PC-3 (cell line): ENCODE data around the gene AKNA. TPM values are rescaled to one million over a fixed set of nuclear protein-coding genes. Genes with fewer than 3 reads are reported as not detected.

Source experiments
- ATAC-seq: fragments of 200-7000 bp; cut with Tn5 transposase; 2 replicates; pipeline ENCODE4 v1.9.1; 2020; ENCODE audit warnings: mild to moderate bottlenecking, moderate library complexity
- BruUV-seq: library from RNA; stranded (reverse); fragments of 400-500 nt; replicated peaks from 2 replicates; lab custom pipeline; 2021; lab: Mats Ljungman, UMichigan
- CTCF ChIA-PET: fragments of 300-600 bp; sonication (Branson Sonifier 250); formaldehyde crosslinking; loops from one replicate; lab custom pipeline; 2022; ENCODE audit warnings: antibody characterized with exemption; lab: Charles Lee
- POLR2A ChIA-PET: fragments of 300-600 bp; sonication (Branson Sonifier 250); formaldehyde crosslinking; loops from one replicate; lab custom pipeline; 2022; ENCODE audit warnings: antibody characterized with exemption; ENCODE audit not compliant: unreplicated experiment; lab: Charles Lee
- DNase-seq: peaks from one replicate; pipeline ENCODE4 v3.0.0-alpha.2; 2015
- H2AFZ ChIP-seq: fragments of 300-600 bp; sonication (generic); 2 replicates; pipeline ENCODE4 v1.6.0; 2016; ENCODE audit warnings: antibody characterized with exemption, low read length
- H3F3A ChIP-seq: fragments of 300-600 bp; sonication (generic); one replicate; pipeline ENCODE4 v1.6.0; 2017; ENCODE audit warnings: antibody characterized with exemption, low read length, control low read depth, mild to moderate bottlenecking; ENCODE audit not compliant: unreplicated experiment
- H3K27ac ChIP-seq: fragments of 300-600 bp; sonication (generic); 2 replicates; pipeline ENCODE4 v1.5.1; 2016; ENCODE audit warnings: mild to moderate bottlenecking, low read length
- H3K27me3 ChIP-seq: fragments of 300-600 bp; sonication (generic); 2 replicates; pipeline ENCODE4 v1.6.1; 2016; ENCODE audit warnings: low read length, mixed read lengths
- H3K36me3 ChIP-seq: fragments of 300-600 bp; sonication (generic); 2 replicates; pipeline ENCODE4 v1.6.1; 2016; ENCODE audit warnings: low read depth, mixed run types, low read length, mixed read lengths
- H3K4me1 ChIP-seq: fragments of 300-600 bp; sonication (generic); 2 replicates; pipeline ENCODE4 v1.5.1; 2016; ENCODE audit warnings: low read length; ENCODE audit not compliant: insufficient read depth
- H3K4me2 ChIP-seq: fragments of 300-600 bp; sonication (generic); 2 replicates; pipeline ENCODE4 v1.6.0; 2016; ENCODE audit warnings: low read length
- H3K4me3 ChIP-seq: fragments of 300-600 bp; sonication (generic); 2 replicates; pipeline ENCODE4 v1.5.1; 2016; ENCODE audit warnings: mild to moderate bottlenecking, low read length, mixed read lengths
- H3K79me2 ChIP-seq: fragments of 300-600 bp; sonication (generic); 2 replicates; pipeline ENCODE4 v1.6.1; 2017; ENCODE audit warnings: low read length, mixed read lengths
- H3K9ac ChIP-seq: fragments of 300-600 bp; sonication (generic); 2 replicates; pipeline ENCODE4 v1.6.0; 2016; ENCODE audit warnings: mild to moderate bottlenecking, low read length
- H3K9me2 ChIP-seq: fragments of 300-600 bp; sonication (generic); replicated peaks from 2 replicates; pipeline ENCODE4 v1.6.1; 2016; ENCODE audit warnings: mixed run types, low read length, mixed read lengths
- H3K9me3 ChIP-seq: fragments of 300-600 bp; sonication (generic); 2 replicates; pipeline ENCODE4 v1.6.1; 2016; ENCODE audit warnings: low read length, mixed read lengths
- H4K20me1 ChIP-seq: fragments of 300-600 bp; sonication (generic); 2 replicates; pipeline ENCODE4 v1.6.1; 2016; ENCODE audit warnings: low read length, mixed read lengths
- CTCF ChIP-seq: fragments of 300-600 bp; sonication (generic); conservative IDR thresholded peaks from 2 replicates; pipeline ENCODE4 v1.5.1; 2017; ENCODE audit warnings: antibody characterized with exemption, low read depth, mild to moderate bottlenecking, low read length
- EZH2 ChIP-seq: fragments of 300-600 bp; sonication (generic); IDR thresholded peaks from one replicate; pipeline ENCODE4 v1.6.1; 2017; ENCODE audit warnings: antibody characterized with exemption, mild to moderate bottlenecking, low read length; ENCODE audit not compliant: unreplicated experiment
- EZH2phosphoT487 ChIP-seq: fragments of 300-600 bp; sonication (generic); IDR thresholded peaks from 2 replicates; pipeline ENCODE4 v1.6.1; 2018; ENCODE audit warnings: mild to moderate bottlenecking, antibody characterized with exemption, low read length, borderline replicate concordance
- intact Hi-C: fragments of 100-400 bp; cut with micrococcal nuclease; formaldehyde crosslinking; loops from 2 replicates; pipeline ENCODE4 v1.9.0; 2023
- total RNA-seq: library from RNA; depleted of rRNA; stranded (reverse); fragments of >200 nt; gene quantifications from 2 replicates; pipeline ENCODE4 v1.2.3, GENCODE V29; 2014

The AKNA gene
- total RNA-seq, 1 experiment from 2014 or later = 9.1 TPM

DNA sequence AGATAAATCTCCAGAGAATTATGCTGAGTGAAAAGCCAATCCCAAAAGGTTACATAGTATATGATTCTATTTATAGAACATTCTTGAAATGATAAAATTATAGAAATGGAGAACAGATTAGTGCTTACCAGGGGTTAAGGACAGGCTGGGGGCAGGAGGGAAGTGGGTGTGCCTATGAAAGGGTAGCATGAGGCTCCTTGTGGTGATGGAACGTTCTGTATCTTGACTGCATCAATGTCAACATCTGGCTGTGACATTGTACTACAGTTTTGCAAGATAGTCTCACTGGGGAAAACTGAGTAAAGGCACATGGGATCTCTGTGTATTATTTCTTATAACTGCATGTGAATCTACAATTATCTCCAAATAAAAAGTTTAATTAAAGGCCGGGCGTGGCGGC, 35.9 kb downstream of the AKNA start:
- no peaks in the 10 kb centered on the region for H3F3A ChIP-seq
- no peak overlapping the region for H3K9ac ChIP-seq
- TF ChIP-seq CTCF (no peak), EZH2 (no peak), EZH2phosphoT487 (no peak)
- peaks cover 12% of the 10 kb centered on the region for H3K4me1 ChIP-seq
- H3K4me2 ChIP-seq = no peak overlapping the region
- H3K9me3 ChIP-seq = no peaks in the 10 kb centered on the region
- H3K27ac ChIP-seq = no peak overlapping the region
- ATAC-seq (no peak), DNase-seq (no peak)
- H3K36me3 ChIP-seq = no peaks in the 10 kb centered on the region; the same call in 1 of the 2 replicates
- no peaks in the 10 kb centered on the region for H3K79me2 ChIP-seq
- H4K20me1 ChIP-seq = no peaks in the 10 kb centered on the region
- no peaks in the 10 kb centered on the region for H3K9me2 ChIP-seq
- ChIA-PET CTCF (interaction anchor here (0.6 kb wide), 1 partner anchor 192 kb away, joined by 3 read pairs; no protein-coding TSS in a partner anchor), POLR2A (no interaction called here)
- H3K27me3 ChIP-seq = no peaks in the 10 kb centered on the region
- no peak overlapping the region for H3K4me3 ChIP-seq
- BruUV-seq = no TSS peak
- intact Hi-C loops = no loop called here
- H2AFZ ChIP-seq = no peak overlapping the region

- ChIA-PET CTCF (no interaction called here), POLR2A (no interaction called here)
- Histone ChIP-seq H3K27me3 (no peaks in the 10 kb centered on the region), H3K4me1 (peaks cover 12% of the 10 kb centered on the region), H3K9me3 (no peaks in the 10 kb centered on the region), H3K4me3 (no peak overlapping the region), H3K4me2 (no peak overlapping the region), H3K9me2 (no peaks in the 10 kb centered on the region), H3K36me3 (no peaks in the 10 kb centered on the region; the same call in 1 of the 2 replicates), H4K20me1 (no peaks in the 10 kb centered on the region), H2AFZ (no peak overlapping the region), H3K27ac (no peak overlapping the region), H3F3A (no peaks in the 10 kb centered on the region), H3K9ac (no peak overlapping the region), H3K79me2 (no peaks in the 10 kb centered on the region)
- ATAC-seq = no peak
- TF ChIP-seq EZH2phosphoT487 = no peak
- no peak for TF ChIP-seq EZH2
- no peak for TF ChIP-seq CTCF
- intact Hi-C loops = no loop called here
- no peak for DNase-seq
- no TSS peak for BruUV-seq
Observed at GRCh38 chr9:114350636-114351401, 37.0 kb downstream of the AKNA start.
